Esophagus squamous epithelium (tissue), 4 donors: Measurements from ENCODE around the gene MTERF4.

ENCODE experiments used
- POLR2A ChIP-seq, 4 donors: fragments of 450-650 bp; IDR thresholded peaks; one replicate each; pipeline ENCODE4 v1.6.1; 2017; ENCODE audit warnings: antibody characterized with exemption in 4 of 4, mild to moderate bottlenecking in 4 of 4, moderate library complexity in 3 of 4
- TF ChIP-seq, protein P1 (sequence below), 6 experiments: fragments of 450-650 bp in 4 of 6; fragments of 200-600 bp in 2 of 6; sonication (generic) in 2 of 6; IDR thresholded peaks; one replicate each; pipeline ENCODE4 v1.5.1; 2016 to 2019; ENCODE audit warnings: antibody characterized with exemption in 6 of 6, mild to moderate bottlenecking in 4 of 6, moderate library complexity in 4 of 6

DNA sequence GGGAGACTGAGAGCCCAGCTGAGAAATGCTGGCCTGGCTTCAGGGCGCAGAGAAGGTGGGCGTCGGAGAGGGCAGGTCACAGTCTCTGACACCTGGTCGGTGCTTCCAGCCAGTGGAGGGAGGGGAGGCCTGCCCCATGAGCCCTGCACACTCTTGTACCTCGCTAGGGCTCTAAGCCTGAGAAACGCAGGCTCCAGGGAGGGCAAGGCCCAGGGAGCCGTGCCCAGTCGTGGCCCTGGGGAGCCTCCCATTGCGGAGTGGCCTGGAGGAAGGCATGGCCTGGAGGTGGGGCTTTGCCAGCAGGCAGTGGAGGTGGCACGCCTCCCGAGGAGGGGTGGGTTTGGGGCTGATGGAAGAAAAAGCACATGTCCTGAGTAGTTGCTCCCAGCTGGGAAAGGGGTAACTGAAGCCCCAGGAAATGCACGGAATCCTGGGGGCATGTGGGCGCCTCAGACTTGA lies 39.0 kb downstream of the MTERF4 start:
- TF ChIP-seq, protein P1, sequence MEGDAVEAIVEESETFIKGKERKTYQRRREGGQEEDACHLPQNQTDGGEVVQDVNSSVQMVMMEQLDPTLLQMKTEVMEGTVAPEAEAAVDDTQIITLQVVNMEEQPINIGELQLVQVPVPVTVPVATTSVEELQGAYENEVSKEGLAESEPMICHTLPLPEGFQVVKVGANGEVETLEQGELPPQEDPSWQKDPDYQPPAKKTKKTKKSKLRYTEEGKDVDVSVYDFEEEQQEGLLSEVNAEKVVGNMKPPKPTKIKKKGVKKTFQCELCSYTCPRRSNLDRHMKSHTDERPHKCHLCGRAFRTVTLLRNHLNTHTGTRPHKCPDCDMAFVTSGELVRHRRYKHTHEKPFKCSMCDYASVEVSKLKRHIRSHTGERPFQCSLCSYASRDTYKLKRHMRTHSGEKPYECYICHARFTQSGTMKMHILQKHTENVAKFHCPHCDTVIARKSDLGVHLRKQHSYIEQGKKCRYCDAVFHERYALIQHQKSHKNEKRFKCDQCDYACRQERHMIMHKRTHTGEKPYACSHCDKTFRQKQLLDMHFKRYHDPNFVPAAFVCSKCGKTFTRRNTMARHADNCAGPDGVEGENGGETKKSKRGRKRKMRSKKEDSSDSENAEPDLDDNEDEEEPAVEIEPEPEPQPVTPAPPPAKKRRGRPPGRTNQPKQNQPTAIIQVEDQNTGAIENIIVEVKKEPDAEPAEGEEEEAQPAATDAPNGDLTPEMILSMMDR (IDR thresholded peaks at IDR 0.05): no peak
- TF ChIP-seq POLR2A (IDR thresholded peaks at IDR 0.05): no peak
